ENCODE results near the gene TRIM46. TPM values are rescaled to one million over a fixed set of nuclear protein-coding genes. Genes with fewer than 3 reads are reported as not detected.
"Not testable (repeated sequence)": the region's sequence is repeated elsewhere in the genome, so short reads cannot be mapped to it uniquely, and the experiment has no call there.

Gene TRIM46
- total and polyA plus RNA-seq, 2 experiments from 2014 or later: 8.1 to 15.4 TPM

DNA sequence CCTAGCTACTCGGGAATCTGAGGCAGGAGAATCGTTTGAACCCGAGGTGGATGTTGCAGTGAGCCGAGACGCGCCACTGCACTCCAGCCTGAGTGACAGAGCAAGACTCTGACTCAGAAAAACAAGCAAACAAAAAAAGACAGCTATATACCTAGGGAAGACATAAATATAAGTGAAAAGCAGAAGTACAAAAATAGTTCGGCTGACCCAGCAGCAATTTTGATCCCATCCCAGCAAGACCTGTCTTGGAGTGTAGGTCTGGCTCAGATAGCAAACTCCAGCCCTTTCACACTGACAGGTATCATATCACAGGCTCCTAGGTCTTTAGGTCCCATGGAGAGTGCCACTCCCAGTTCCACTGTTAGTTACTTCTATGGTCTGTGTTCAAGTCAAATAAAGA is 49.4 kb downstream of the TRIM46 start (continued):
- no peak for TF ChIP-seq ZNF462 (CRISPR knock-in tag; IDR thresholded peaks at IDR 0.05)
- no peak for TF ChIP-seq ZNF114 (CRISPR knock-in tag; IDR thresholded peaks at IDR 0.05)
- TF ChIP-seq, protein P1, sequence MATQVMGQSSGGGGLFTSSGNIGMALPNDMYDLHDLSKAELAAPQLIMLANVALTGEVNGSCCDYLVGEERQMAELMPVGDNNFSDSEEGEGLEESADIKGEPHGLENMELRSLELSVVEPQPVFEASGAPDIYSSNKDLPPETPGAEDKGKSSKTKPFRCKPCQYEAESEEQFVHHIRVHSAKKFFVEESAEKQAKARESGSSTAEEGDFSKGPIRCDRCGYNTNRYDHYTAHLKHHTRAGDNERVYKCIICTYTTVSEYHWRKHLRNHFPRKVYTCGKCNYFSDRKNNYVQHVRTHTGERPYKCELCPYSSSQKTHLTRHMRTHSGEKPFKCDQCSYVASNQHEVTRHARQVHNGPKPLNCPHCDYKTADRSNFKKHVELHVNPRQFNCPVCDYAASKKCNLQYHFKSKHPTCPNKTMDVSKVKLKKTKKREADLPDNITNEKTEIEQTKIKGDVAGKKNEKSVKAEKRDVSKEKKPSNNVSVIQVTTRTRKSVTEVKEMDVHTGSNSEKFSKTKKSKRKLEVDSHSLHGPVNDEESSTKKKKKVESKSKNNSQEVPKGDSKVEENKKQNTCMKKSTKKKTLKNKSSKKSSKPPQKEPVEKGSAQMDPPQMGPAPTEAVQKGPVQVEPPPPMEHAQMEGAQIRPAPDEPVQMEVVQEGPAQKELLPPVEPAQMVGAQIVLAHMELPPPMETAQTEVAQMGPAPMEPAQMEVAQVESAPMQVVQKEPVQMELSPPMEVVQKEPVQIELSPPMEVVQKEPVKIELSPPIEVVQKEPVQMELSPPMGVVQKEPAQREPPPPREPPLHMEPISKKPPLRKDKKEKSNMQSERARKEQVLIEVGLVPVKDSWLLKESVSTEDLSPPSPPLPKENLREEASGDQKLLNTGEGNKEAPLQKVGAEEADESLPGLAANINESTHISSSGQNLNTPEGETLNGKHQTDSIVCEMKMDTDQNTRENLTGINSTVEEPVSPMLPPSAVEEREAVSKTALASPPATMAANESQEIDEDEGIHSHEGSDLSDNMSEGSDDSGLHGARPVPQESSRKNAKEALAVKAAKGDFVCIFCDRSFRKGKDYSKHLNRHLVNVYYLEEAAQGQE (IDR thresholded peaks at IDR 0.05; ENCODE audit: unreplicated experiment): no peak
- TF ChIP-seq EZH2 (IDR thresholded peaks at IDR 0.05; ENCODE audit: low read depth, unreplicated experiment): no peak
- no peak for TF ChIP-seq NANOG (IDR thresholded peaks at IDR 0.05; ENCODE audit: borderline replicate concordance)

DNA sequence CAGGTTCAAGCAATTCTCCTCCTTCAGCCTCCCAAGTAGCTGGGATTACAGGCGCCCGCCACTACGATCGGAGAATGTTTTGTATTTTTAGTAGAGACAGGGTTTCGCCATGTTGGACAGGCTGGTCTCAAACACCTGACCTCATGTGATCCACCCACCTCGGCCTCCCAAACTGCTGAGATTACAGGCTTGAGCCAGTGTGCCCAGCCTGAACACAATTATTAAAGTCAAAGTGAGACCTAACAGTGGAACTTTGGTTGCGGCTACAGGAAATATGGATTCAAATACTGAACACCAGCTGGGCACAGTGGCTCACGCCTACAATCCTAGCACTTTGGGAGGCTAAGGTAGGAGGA is 51.7 kb downstream of the TRIM46 start:
- H4K20me1 ChIP-seq (replicated peaks; ENCODE audit: insufficient read depth); DNase-seq (ENCODE audit: low spot score); H3K36me3 ChIP-seq (ENCODE audit: insufficient read depth); H3K9me3 Mint-ChIP-seq; H3K9me2 ChIP-seq (ENCODE audit: insufficient read depth); H3K27ac Mint-ChIP-seq; H3K27ac ChIP-seq (ENCODE audit: low read depth); H3F3A ChIP-seq (replicated peaks; ENCODE audit: low read depth); ATAC-seq; H3K36me3 Mint-ChIP-seq (ENCODE audit: low read depth); H3K27me3 ChIP-seq (ENCODE audit: insufficient read depth); H2AFZ ChIP-seq: not testable (repeated sequence)
- H3K4me2 ChIP-seq: peak overlapping the region; percentile 80
- Mint-ChIP-seq H3K4me1 (peaks cover 32% of the 10 kb centered on the region), H3K27me3 (ENCODE audit: insufficient read depth, low read depth, poor library complexity) (peaks cover 26% of the 10 kb centered on the region), H3K4me3 (peak overlapping the region; percentile 83)
- H3K79me2 ChIP-seq (replicated peaks; ENCODE audit: insufficient read depth): peaks cover 11% of the 10 kb centered on the region
- H3K4me1 ChIP-seq (ENCODE audit: insufficient read depth): peaks cover 14% of the 10 kb centered on the region
- H3K4me3 ChIP-seq: peak overlapping the region; percentile 75; the same call in 1 of the 2 replicates

Measured in GM23338 (cell line).